DMS114 treated with DMSO at 0.1 percent for 48 hours (cell line): ENCODE measurements around the gene CLN6.
"Not testable (repeated sequence)": the region's sequence is repeated elsewhere in the genome, so short reads cannot be mapped to it uniquely, and the experiment has no call there.

Experiments used
- DNase-seq: peaks from one replicate; lab custom pipeline; 2025; ENCODE audit not compliant: unreplicated experiment; lab: John Stamatoyannopoulos, UW

The CLN6 gene

GRCh38 chr15:68224108-68224507 lies 5.4 kb downstream of the CLN6 start:
- DNase-seq = no peak

- DNase-seq = no peak
Measured at GRCh38 chr15:68223171-68223570, 6.4 kb downstream of the CLN6 start.

- DNase-seq = not testable (repeated sequence)
Measured at GRCh38 chr15:68222432-68222743, 7.1 kb downstream of the CLN6 start.

- not testable (repeated sequence) for DNase-seq
Measured at GRCh38 chr15:68221530-68222431, 7.7 kb downstream of the CLN6 start.

- no peak for DNase-seq
Measured at GRCh38 chr15:68220967-68221366, 8.6 kb downstream of the CLN6 start.

GRCh38 chr15:68220489-68220888 lies 9.0 kb downstream of the CLN6 start:
- no peak for DNase-seq

- no peak for DNase-seq
Measured at GRCh38 chr15:68218847-68219798, 10.4 kb downstream of the CLN6 start.

- DNase-seq = no peak
Measured at GRCh38 chr15:68218331-68218730, 11.2 kb downstream of the CLN6 start.

- no peak for DNase-seq
Measured at GRCh38 chr15:68217341-68217740, 12.2 kb downstream of the CLN6 start.

- DNase-seq = no peak
Measured at GRCh38 chr15:68214838-68215254, 14.7 kb downstream of the CLN6 start.

GRCh38 chr15:68213991-68214837 lies 15.3 kb downstream of the CLN6 start:
- DNase-seq = no peak

GRCh38 chr15:68213491-68213845 lies 16.1 kb downstream of the CLN6 start:
- DNase-seq = not testable (repeated sequence)

GRCh38 chr15:68211656-68212320 lies 17.7 kb downstream of the CLN6 start:
- no peak for DNase-seq

- DNase-seq = no peak
Measured at GRCh38 chr15:68210821-68211655, 18.5 kb downstream of the CLN6 start.

GRCh38 chr15:68210409-68210756 lies 19.1 kb downstream of the CLN6 start:
- no peak for DNase-seq

- no peak for DNase-seq
Measured at GRCh38 chr15:68209735-68210408, 19.7 kb downstream of the CLN6 start.

GRCh38 chr15:68209272-68209671 lies 20.3 kb downstream of the CLN6 start:
- no peak for DNase-seq

- no peak for DNase-seq
Measured at GRCh38 chr15:68208636-68209240, 20.8 kb downstream of the CLN6 start.

GRCh38 chr15:68208136-68208535 lies 21.4 kb downstream of the CLN6 start:
- no peak for DNase-seq
